H9 (cell line): ENCODE measurements around the gene GALR1. TPM values are rescaled to one million over a fixed set of nuclear protein-coding genes. Genes with fewer than 3 reads are reported as not detected.

Experiments
- DNase-seq: peaks from one replicate; pipeline ENCODE4 v3.0.0-alpha.2; 2017
- H2AFZ ChIP-seq: one replicate; pipeline ENCODE4 v1.6.1; 2013; ENCODE audit warnings: mild to moderate bottlenecking, low read length, control low read depth, moderate library complexity
- H2AK5ac ChIP-seq: 2 replicates; pipeline ENCODE4 v1.6.1; 2013; ENCODE audit warnings: low read length, control low read depth, mixed read lengths; ENCODE audit not compliant: insufficient read length
- H2BK120ac ChIP-seq: one replicate; pipeline ENCODE4 v1.6.1; 2013; ENCODE audit warnings: low read depth, mild to moderate bottlenecking, low read length, control low read depth, inconsistent platforms; ENCODE audit not compliant: poor library complexity, severe bottlenecking
- H2BK12ac ChIP-seq: 2 replicates; pipeline ENCODE4 v1.6.1; 2013; ENCODE audit warnings: low read length, control low read depth, mixed read lengths, low read depth; ENCODE audit not compliant: insufficient read length
- H2BK15ac ChIP-seq: 2 replicates; pipeline ENCODE4 v1.6.1; 2013; ENCODE audit warnings: low read depth, low read length, control low read depth
- H2BK20ac ChIP-seq: one replicate; pipeline ENCODE4 v1.6.1; 2013; ENCODE audit warnings: low read depth, mild to moderate bottlenecking, low read length, control low read depth, inconsistent platforms; ENCODE audit not compliant: poor library complexity, severe bottlenecking
- H2BK5ac ChIP-seq: 2 replicates; pipeline ENCODE4 v1.6.1; 2013; ENCODE audit warnings: low read length, control low read depth, mixed read lengths; ENCODE audit not compliant: insufficient read length
- H3K14ac ChIP-seq: 2 replicates; pipeline ENCODE4 v1.6.1; 2013; ENCODE audit warnings: low read length, control low read depth; ENCODE audit not compliant: insufficient read depth
- H3K18ac ChIP-seq: 2 replicates; pipeline ENCODE4 v1.6.1; 2013; ENCODE audit warnings: low read depth, mild to moderate bottlenecking, mixed read lengths, low read length, control low read depth; ENCODE audit not compliant: insufficient read length
- H3K23ac ChIP-seq: 2 replicates; pipeline ENCODE4 v1.6.1; 2013; ENCODE audit warnings: low read length, control low read depth, mixed read lengths, low read depth; ENCODE audit not compliant: insufficient read length
- H3K23me2 ChIP-seq: 2 replicates; pipeline ENCODE4 v1.6.1; 2013; ENCODE audit warnings: low read depth, mild to moderate bottlenecking, mixed read lengths, low read length, control low read depth; ENCODE audit not compliant: insufficient read length, poor library complexity, severe bottlenecking
- H3K27ac ChIP-seq: 2 replicates; pipeline ENCODE4 v1.5.1; 2013; ENCODE audit warnings: low read length, control low read depth, mixed read lengths, low read depth; ENCODE audit not compliant: insufficient read length
- H3K27me3 ChIP-seq: 2 replicates; pipeline ENCODE4 v1.6.1; 2013; ENCODE audit warnings: low read length, control low read depth, inconsistent platforms; ENCODE audit not compliant: insufficient read depth
- H3K4ac ChIP-seq: 2 replicates; pipeline ENCODE4 v1.6.1; 2013; ENCODE audit warnings: low read depth, mild to moderate bottlenecking, control low read depth, inconsistent platforms, low read length, moderate library complexity
- H3K4me1 ChIP-seq: 2 replicates; pipeline ENCODE4 v1.6.1; 2013; ENCODE audit warnings: low read length, control low read depth, inconsistent platforms; ENCODE audit not compliant: insufficient read depth
- H3K4me2 ChIP-seq: 2 replicates; pipeline ENCODE4 v1.6.1; 2013; ENCODE audit warnings: low read length, control low read depth, mixed read lengths; ENCODE audit not compliant: insufficient read length, insufficient read depth
- H3K56ac ChIP-seq: 2 replicates; pipeline ENCODE4 v1.6.1; 2013; ENCODE audit warnings: low read depth, mild to moderate bottlenecking, mixed read lengths, low read length, control low read depth; ENCODE audit not compliant: insufficient read length
- H3K79me1 ChIP-seq: 2 replicates; pipeline ENCODE4 v1.6.1; 2013; ENCODE audit warnings: low read depth, mild to moderate bottlenecking, moderate library complexity, low read length, control low read depth, inconsistent platforms; ENCODE audit not compliant: insufficient read depth, poor library complexity, severe bottlenecking
- H3K79me2 ChIP-seq: 2 replicates; pipeline ENCODE4 v1.6.1; 2013; ENCODE audit warnings: low read length, control low read depth, inconsistent platforms; ENCODE audit not compliant: insufficient read depth
- H3K9ac ChIP-seq: 2 replicates; pipeline ENCODE4 v1.6.1; 2013; ENCODE audit warnings: low read length, control low read depth, mixed read lengths; ENCODE audit not compliant: insufficient read length; ENCODE audit errors: extremely low read depth
- H3K9me3 ChIP-seq: one replicate; pipeline ENCODE4 v1.6.1; 2013; ENCODE audit warnings: low read depth, low read length, inconsistent platforms; ENCODE audit not compliant: control insufficient read depth
- H3T11ph ChIP-seq: one replicate; pipeline ENCODE4 v1.6.1; 2013; ENCODE audit warnings: mild to moderate bottlenecking, low read length, control low read depth, inconsistent platforms
- H4K20me1 ChIP-seq: one replicate; pipeline ENCODE4 v1.6.1; 2013; ENCODE audit not compliant: control insufficient read depth, insufficient read length, insufficient read depth
- H4K5ac ChIP-seq: 2 replicates; pipeline ENCODE4 v1.6.1; 2013; ENCODE audit warnings: low read depth, mild to moderate bottlenecking, mixed read lengths, low read length, control low read depth; ENCODE audit not compliant: insufficient read length
- H4K8ac ChIP-seq: replicated peaks from 2 replicates; pipeline ENCODE4 v1.6.1; 2013; ENCODE audit warnings: low read length, control low read depth, mixed read lengths, low read depth; ENCODE audit not compliant: insufficient read length
- H4K91ac ChIP-seq: 2 replicates; pipeline ENCODE4 v1.6.1; 2013; ENCODE audit warnings: low read depth, mild to moderate bottlenecking, moderate library complexity, mixed read lengths, low read length, control low read depth; ENCODE audit not compliant: insufficient read length
- H3K27ac Mint-ChIP-seq, 3 experiments: 2 replicates in 2 of 3; 3 replicates in 1 of 3; pipeline ENCODE4 v1.8.0; 2020 to 2021; ENCODE audit warnings: mixed read lengths in 3 of 3, mild to moderate bottlenecking in 1 of 3, moderate library complexity in 1 of 3
- H3K27me3 Mint-ChIP-seq: 2 replicates; pipeline ENCODE4 v1.8.0; 2021; ENCODE audit warnings: low read depth, mild to moderate bottlenecking, moderate library complexity, mixed read lengths
- H3K36me3 Mint-ChIP-seq, 3 experiments: 2 replicates in 2 of 3; 3 replicates in 1 of 3; pipeline ENCODE4 v1.8.0; 2020 to 2021; ENCODE audit warnings: low read depth in 3 of 3, mixed read lengths in 3 of 3; ENCODE audit not compliant: insufficient read depth in 1 of 3
- H3K4me1 Mint-ChIP-seq, 2 experiments: 2 replicates each; pipeline ENCODE4 v1.8.0; 2020; ENCODE audit warnings: mixed read lengths in 2 of 2
- H3K4me3 Mint-ChIP-seq, 2 experiments: 2 replicates in 1 of 2; 3 replicates in 1 of 2; pipeline ENCODE4 v1.8.0; 2020 to 2021; ENCODE audit warnings: mild to moderate bottlenecking in 2 of 2, mixed read lengths in 2 of 2, moderate library complexity in 1 of 2
- H3K9me3 Mint-ChIP-seq, 2 experiments: 2 replicates in 1 of 2; 3 replicates in 1 of 2; pipeline ENCODE4 v1.8.0; 2020; ENCODE audit warnings: mild to moderate bottlenecking in 2 of 2, mixed read lengths in 2 of 2, moderate library complexity in 1 of 2
- whole genome bisulfite sequencing: extraction: QIAGEN DNeasy Blood & Tissue Kit; methylation state at CpG from one replicate; pipeline ENCODE4 v1.1.7; 2013; ENCODE audit warnings: missing lambda C conversion rate, low lambda C conversion rate, mixed read lengths; ENCODE audit not compliant: insufficient read length; ENCODE audit errors: extremely low coverage; 5-methylcytosine and 5-hydroxymethylcytosine counted together
- total RNA-seq: library from RNA; stranded (reverse); gene quantifications from 2 replicates; pipeline ENCODE4 v1.2.1, GENCODE V29; 2021
- TF ChIP-seq, protein P1 (sequence below): fragments of 200-600 bp; sonication (generic); conservative IDR thresholded peaks from 3 replicates; pipeline ENCODE4 v1.8.0; 2021; ENCODE audit warnings: antibody characterized with exemption, mild to moderate bottlenecking

Gene GALR1
- total RNA-seq, 1 experiment from 2014 or later, result 0.07 TPM

DNA sequence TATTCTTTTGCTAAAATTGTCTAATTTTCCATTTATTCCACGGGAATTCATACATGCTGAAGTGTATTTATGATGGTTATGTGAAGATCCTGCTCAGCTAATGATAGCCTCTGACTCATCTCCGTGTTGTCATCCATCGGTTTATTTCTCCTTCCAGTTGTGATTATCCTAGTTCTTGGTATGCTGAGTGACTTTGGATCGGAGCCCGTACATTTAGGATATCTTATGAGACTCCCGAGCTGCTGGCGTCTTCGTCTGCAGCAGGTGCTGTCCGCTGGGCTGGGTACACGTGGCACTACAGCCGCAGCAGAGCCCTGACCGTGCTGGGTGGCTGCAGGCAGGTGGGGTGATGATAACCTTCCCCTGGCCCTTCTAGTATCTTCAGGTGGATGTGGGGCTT is 40.1 kb upstream of the GALR1 start:
- no peaks in the 10 kb centered on the region for H3K79me2 ChIP-seq
- H3K23me2 ChIP-seq, result no peaks in the 10 kb centered on the region
- no peaks in the 10 kb centered on the region for H3K79me1 ChIP-seq
- TF ChIP-seq, protein P1, sequence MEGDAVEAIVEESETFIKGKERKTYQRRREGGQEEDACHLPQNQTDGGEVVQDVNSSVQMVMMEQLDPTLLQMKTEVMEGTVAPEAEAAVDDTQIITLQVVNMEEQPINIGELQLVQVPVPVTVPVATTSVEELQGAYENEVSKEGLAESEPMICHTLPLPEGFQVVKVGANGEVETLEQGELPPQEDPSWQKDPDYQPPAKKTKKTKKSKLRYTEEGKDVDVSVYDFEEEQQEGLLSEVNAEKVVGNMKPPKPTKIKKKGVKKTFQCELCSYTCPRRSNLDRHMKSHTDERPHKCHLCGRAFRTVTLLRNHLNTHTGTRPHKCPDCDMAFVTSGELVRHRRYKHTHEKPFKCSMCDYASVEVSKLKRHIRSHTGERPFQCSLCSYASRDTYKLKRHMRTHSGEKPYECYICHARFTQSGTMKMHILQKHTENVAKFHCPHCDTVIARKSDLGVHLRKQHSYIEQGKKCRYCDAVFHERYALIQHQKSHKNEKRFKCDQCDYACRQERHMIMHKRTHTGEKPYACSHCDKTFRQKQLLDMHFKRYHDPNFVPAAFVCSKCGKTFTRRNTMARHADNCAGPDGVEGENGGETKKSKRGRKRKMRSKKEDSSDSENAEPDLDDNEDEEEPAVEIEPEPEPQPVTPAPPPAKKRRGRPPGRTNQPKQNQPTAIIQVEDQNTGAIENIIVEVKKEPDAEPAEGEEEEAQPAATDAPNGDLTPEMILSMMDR, result no peak
- no peak overlapping the region for H4K8ac ChIP-seq
- H3K27me3 Mint-ChIP-seq, result no peaks in the 10 kb centered on the region; the same call in none of the 2 replicates
- H2BK20ac ChIP-seq, result no peak overlapping the region
- H3K18ac ChIP-seq, result no peak overlapping the region
- no peak overlapping the region for H4K5ac ChIP-seq
- H3K4me1 Mint-ChIP-seq, result 0 out of 4 replicates have a peak, but pooled peaks cover 3 to 5% of the 10 kb centered on the region in 2 experiments
- H3T11ph ChIP-seq, result no peak overlapping the region
- H3K4me1 ChIP-seq, result no peaks in the 10 kb centered on the region
- H3K27ac ChIP-seq, result no peak overlapping the region
- no peaks in the 10 kb centered on the region for H3K9me3 ChIP-seq
- no peak overlapping the region for H2AFZ ChIP-seq
- no peak overlapping the region for H2BK5ac ChIP-seq
- no peaks in the 10 kb centered on the region for H4K20me1 ChIP-seq
- no peaks in the 10 kb centered on the region for H3K9me3 Mint-ChIP-seq
- no peak overlapping the region for H2BK120ac ChIP-seq
- H2AK5ac ChIP-seq, result no peak overlapping the region
- no peak overlapping the region for H3K4me2 ChIP-seq
- no peak overlapping the region for H4K91ac ChIP-seq
- no CpG with 5 or more reads among the region's 12 CpGs for WGBS
- no peak overlapping the region for H2BK15ac ChIP-seq
- H3K14ac ChIP-seq, result no peak overlapping the region
- no peak overlapping the region for H2BK12ac ChIP-seq
- H3K4ac ChIP-seq, result no peak overlapping the region
- no peak overlapping the region for H3K56ac ChIP-seq
- H3K27me3 ChIP-seq, result no peaks in the 10 kb centered on the region
- no peak overlapping the region for H3K4me3 Mint-ChIP-seq
- H3K23ac ChIP-seq, result no peak overlapping the region
- H3K36me3 Mint-ChIP-seq, result no peaks in the 10 kb centered on the region
- DNase-seq, result no peak
- no peak overlapping the region for H3K27ac Mint-ChIP-seq
- H3K9ac ChIP-seq, result no peak overlapping the region
